ENCODE results near the gene PPAN. TPM values are rescaled to one million over a fixed set of nuclear protein-coding genes. Genes with fewer than 3 reads are reported as not detected.

PPAN gene
- polyA plus RNA-seq, 1 donor (not counting 4 experiments of a cell fraction or from before 2014, with no cell fraction given), result 32.3 TPM

DNA sequence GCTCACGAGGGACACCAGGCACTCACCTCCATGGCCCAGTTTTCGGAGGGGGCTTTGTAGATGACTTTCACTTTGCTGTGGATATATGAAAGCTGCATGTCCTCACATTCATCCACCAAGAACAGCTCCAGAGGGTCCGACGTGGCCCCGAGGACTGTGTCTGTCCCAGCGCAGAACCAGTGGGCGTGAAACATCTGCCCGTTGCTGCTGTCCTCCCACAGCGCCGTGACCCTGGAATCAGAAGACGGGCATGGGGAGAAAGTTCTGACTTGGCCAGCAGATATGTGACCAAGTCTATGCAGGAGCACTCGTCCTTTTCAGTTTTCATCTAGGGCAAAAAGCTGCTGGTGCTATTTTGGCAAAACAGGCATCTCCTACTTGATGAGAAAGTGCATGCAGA is 43.3 kb downstream of the PPAN start:
- dilution Hi-C loops (cut with MboI; ENCODE audit: extremely low pct_ligation_motif_present, low sequenced_read_pairs), result no loop called here
- DNase-seq (ENCODE audit: low read depth, low spot score) (no peak), FAIRE-seq (no peak)
- Histone ChIP-seq H3K4me2 (ENCODE audit: control insufficient read depth, extremely low read depth, insufficient read depth, low read depth, low read length) (no peak overlapping the region), H3K9me3 (ENCODE audit: control insufficient read depth, low read depth, low read length) (no peaks in the 10 kb centered on the region), H3K79me2 (ENCODE audit: control insufficient read depth, insufficient read depth, low read length) (no peaks in the 10 kb centered on the region), H4K20me1 (ENCODE audit: control insufficient read depth, extremely low read depth, insufficient read depth, low read length) (peaks cover 2% of the 10 kb centered on the region), H3K4me1 (ENCODE audit: control insufficient read depth, extremely low read depth, insufficient read depth, low read length) (no peaks in the 10 kb centered on the region), H3K36me3 (ENCODE audit: control insufficient read depth in 2 of 2, extremely low read depth in 1 of 2, insufficient read depth in 2 of 2, low read length in 2 of 2) (peaks cover 29 to 55% of the 10 kb centered on the region in 2 experiments), H3K27ac (ENCODE audit: control insufficient read depth, insufficient read depth, low read length) (no peak overlapping the region), H2AFZ (ENCODE audit: control insufficient read depth, low read length) (no peak overlapping the region), H3K27me3 (ENCODE audit: control insufficient read depth, extremely low read depth, insufficient read depth, low read length) (no peaks in the 10 kb centered on the region), H3K9ac (ENCODE audit: control insufficient read depth, extremely low read depth, insufficient read depth, low read length) (no peak overlapping the region), H3K9me1 (ENCODE audit: control insufficient read depth, extremely low read depth, insufficient read depth, low read length) (no peaks in the 10 kb centered on the region), H3K4me3 (ENCODE audit: control insufficient read depth in 2 of 3, extremely low read depth in 1 of 3, insufficient read depth in 2 of 3, low read depth in 1 of 3, low read length in 3 of 3) (no peak overlapping the region)
- TF ChIP-seq, protein P1, sequence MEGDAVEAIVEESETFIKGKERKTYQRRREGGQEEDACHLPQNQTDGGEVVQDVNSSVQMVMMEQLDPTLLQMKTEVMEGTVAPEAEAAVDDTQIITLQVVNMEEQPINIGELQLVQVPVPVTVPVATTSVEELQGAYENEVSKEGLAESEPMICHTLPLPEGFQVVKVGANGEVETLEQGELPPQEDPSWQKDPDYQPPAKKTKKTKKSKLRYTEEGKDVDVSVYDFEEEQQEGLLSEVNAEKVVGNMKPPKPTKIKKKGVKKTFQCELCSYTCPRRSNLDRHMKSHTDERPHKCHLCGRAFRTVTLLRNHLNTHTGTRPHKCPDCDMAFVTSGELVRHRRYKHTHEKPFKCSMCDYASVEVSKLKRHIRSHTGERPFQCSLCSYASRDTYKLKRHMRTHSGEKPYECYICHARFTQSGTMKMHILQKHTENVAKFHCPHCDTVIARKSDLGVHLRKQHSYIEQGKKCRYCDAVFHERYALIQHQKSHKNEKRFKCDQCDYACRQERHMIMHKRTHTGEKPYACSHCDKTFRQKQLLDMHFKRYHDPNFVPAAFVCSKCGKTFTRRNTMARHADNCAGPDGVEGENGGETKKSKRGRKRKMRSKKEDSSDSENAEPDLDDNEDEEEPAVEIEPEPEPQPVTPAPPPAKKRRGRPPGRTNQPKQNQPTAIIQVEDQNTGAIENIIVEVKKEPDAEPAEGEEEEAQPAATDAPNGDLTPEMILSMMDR (optimal IDR thresholded peaks at IDR 0.05 in 1 of 3, IDR thresholded peaks at IDR 0.05 in 1 of 3, conservative IDR thresholded peaks at IDR 0.05 in 1 of 3; ENCODE audit: extremely low read depth in 1 of 3, insufficient read depth in 2 of 3, low read length in 3 of 3), result no peak
- TF ChIP-seq EZH2 (IDR thresholded peaks at IDR 0.05; ENCODE audit: low read length), result no peak

DNA sequence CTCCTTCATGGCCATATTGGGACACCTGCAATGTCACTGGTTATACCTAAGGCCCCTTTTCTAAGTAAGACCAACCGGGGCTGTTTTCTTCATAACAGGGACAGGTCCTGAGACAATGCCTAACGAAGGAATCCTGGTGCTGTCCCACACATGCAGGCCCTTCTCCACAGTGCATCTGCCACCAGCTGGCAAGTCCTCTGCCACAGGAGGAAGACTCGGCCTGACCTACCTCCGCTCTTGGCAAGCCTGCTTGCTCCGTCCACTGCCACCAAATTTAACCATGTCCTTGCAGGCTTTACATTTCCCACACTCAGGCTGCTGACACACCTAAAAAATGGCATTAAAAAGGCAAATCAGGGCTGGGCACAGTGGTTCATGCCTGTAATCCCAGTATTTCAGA is 45.4 kb downstream of the PPAN start:
- Histone ChIP-seq H3K27me3 (ENCODE audit: control insufficient read depth, extremely low read depth, insufficient read depth, low read length) (no peaks in the 10 kb centered on the region), H3K27ac (ENCODE audit: control insufficient read depth, insufficient read depth, low read length) (no peak overlapping the region), H3K9me1 (ENCODE audit: control insufficient read depth, extremely low read depth, insufficient read depth, low read length) (no peaks in the 10 kb centered on the region), H3K9me3 (ENCODE audit: control insufficient read depth, low read depth, low read length) (no peaks in the 10 kb centered on the region), H2AFZ (ENCODE audit: control insufficient read depth, low read length) (no peak overlapping the region), H3K36me3 (ENCODE audit: control insufficient read depth in 2 of 2, extremely low read depth in 1 of 2, insufficient read depth in 2 of 2, low read length in 2 of 2) (peaks cover 40 to 52% of the 10 kb centered on the region in 2 experiments), H3K9ac (ENCODE audit: control insufficient read depth, extremely low read depth, insufficient read depth, low read length) (no peak overlapping the region), H3K4me3 (ENCODE audit: control insufficient read depth in 2 of 3, extremely low read depth in 1 of 3, insufficient read depth in 2 of 3, low read depth in 1 of 3, low read length in 3 of 3) (no peak overlapping the region), H3K4me2 (ENCODE audit: control insufficient read depth, extremely low read depth, insufficient read depth, low read depth, low read length) (no peak overlapping the region), H4K20me1 (ENCODE audit: control insufficient read depth, extremely low read depth, insufficient read depth, low read length) (peaks cover 2% of the 10 kb centered on the region), H3K4me1 (ENCODE audit: control insufficient read depth, extremely low read depth, insufficient read depth, low read length) (no peaks in the 10 kb centered on the region), H3K79me2 (ENCODE audit: control insufficient read depth, insufficient read depth, low read length) (no peaks in the 10 kb centered on the region)
- dilution Hi-C loops (cut with MboI; ENCODE audit: extremely low pct_ligation_motif_present, low sequenced_read_pairs), result no loop called here
- DNase-seq (ENCODE audit: low read depth, low spot score), result no peak
- FAIRE-seq, result no peak
- TF ChIP-seq, protein P1 (optimal IDR thresholded peaks at IDR 0.05 in 1 of 3, IDR thresholded peaks at IDR 0.05 in 1 of 3, conservative IDR thresholded peaks at IDR 0.05 in 1 of 3; ENCODE audit: extremely low read depth in 1 of 3, insufficient read depth in 2 of 3, low read length in 3 of 3), result no peak
- no peak for TF ChIP-seq EZH2 (IDR thresholded peaks at IDR 0.05; ENCODE audit: low read length)
